Coronary artery (tissue), 2 donors: ENCODE measurements around the gene PCNX2.

ENCODE experiments used
- DNase-seq: peaks from one replicate; pipeline ENCODE4 v3.0.0-alpha.2; 2017; ENCODE audit warnings: low spot score
- H3K27ac ChIP-seq, 2 donors: fragments of 200-600 bp; sonication (generic); one replicate each; pipeline ENCODE4 v1.5.1; 2016 to 2019
- H3K4me3 ChIP-seq: fragments of 200-600 bp; sonication (generic); 2 replicates; pipeline ENCODE4 v1.5.1; 2016; ENCODE audit warnings: mild to moderate bottlenecking, moderate library complexity
- TF ChIP-seq, protein P1 (sequence below): fragments of 200-600 bp; sonication (generic); IDR thresholded peaks from one replicate; pipeline ENCODE4 v1.5.1; 2019; ENCODE audit warnings: antibody characterized with exemption

Gene PCNX2

DNA sequence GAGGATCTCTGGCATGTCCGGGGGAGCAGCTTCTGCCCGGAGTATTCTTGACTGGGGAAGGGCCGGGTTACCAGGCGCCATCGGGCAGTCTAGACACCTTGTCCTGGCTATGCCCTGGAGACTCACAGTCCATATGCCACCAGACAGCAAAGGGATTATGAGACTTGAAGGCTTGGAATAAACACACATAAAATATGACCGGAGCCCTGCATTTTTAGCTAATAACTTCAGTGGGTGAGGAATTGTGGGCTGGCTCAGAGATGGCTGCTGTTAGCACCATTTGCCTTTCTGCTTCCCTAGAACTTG, 329.7 kb downstream of the PCNX2 start:
- TF ChIP-seq, protein P1, sequence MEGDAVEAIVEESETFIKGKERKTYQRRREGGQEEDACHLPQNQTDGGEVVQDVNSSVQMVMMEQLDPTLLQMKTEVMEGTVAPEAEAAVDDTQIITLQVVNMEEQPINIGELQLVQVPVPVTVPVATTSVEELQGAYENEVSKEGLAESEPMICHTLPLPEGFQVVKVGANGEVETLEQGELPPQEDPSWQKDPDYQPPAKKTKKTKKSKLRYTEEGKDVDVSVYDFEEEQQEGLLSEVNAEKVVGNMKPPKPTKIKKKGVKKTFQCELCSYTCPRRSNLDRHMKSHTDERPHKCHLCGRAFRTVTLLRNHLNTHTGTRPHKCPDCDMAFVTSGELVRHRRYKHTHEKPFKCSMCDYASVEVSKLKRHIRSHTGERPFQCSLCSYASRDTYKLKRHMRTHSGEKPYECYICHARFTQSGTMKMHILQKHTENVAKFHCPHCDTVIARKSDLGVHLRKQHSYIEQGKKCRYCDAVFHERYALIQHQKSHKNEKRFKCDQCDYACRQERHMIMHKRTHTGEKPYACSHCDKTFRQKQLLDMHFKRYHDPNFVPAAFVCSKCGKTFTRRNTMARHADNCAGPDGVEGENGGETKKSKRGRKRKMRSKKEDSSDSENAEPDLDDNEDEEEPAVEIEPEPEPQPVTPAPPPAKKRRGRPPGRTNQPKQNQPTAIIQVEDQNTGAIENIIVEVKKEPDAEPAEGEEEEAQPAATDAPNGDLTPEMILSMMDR: no peak
- Histone ChIP-seq H3K27ac (no peak overlapping the region), H3K4me3 (no peak overlapping the region)
- DNase-seq: no peak

DNA sequence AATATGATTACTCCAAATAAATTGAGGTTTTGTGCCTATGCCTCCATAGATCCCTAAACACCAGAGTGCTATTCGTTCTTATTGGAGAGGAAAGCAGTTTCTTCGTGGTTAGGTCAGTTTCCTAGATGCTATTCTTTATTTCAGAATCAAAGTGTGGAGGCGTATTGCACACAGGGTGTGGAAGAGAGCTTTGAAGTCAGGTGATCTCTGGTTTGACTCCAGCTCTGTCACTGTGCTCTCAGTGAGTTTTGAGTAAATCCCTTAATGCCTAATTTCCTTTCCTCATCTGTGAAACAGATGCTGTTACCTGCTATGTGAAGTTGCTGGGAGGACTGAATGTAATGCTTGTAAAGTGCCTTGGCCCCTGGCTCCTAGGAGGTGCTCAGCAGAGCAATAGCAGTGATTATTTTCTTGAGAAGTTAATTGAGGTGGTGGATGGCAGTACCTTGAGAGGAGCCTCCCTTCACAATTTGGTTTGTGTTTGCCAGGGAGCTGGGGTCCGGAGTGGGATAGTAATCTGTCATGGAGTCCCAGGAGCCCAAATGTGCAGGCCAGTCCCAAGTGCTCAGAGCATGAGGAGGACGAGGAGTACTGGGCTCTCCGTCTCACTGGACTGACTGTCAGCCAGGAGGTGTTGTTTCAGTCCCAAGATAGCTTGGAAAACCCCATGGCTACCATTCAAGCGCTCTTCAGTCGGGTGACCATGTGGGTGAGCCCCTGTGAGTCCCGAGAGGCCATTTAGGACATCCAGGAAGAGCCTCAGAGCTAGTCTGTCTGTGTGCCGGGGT, 330.2 kb downstream of the PCNX2 start:
- TF ChIP-seq, protein P1: no peak
- DNase-seq: no peak
- no peak overlapping the region for H3K4me3 ChIP-seq
- no peak overlapping the region for H3K27ac ChIP-seq

DNA sequence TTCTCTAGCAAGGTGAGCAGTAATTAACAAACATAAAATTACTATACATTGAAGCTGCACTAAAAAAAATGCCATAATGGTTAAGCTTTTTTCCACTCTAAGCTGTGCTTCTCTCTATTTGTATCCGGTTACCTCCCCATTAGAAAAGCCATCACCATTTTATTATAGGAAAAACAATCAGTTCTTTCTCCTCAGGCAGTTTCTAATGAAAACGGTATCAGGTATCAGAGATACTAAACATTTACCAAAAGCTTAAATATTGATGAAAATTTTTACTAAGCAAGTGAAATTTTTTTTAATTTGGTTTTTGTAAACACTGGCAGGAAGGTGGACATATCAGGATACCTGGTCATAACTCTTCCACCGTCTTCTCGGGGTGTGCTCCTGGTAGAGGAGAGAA, 330.9 kb downstream of the PCNX2 start:
- no peak overlapping the region for H3K4me3 ChIP-seq
- TF ChIP-seq, protein P1: no peak
- H3K27ac ChIP-seq: no peak overlapping the region
- DNase-seq: no peak

DNA sequence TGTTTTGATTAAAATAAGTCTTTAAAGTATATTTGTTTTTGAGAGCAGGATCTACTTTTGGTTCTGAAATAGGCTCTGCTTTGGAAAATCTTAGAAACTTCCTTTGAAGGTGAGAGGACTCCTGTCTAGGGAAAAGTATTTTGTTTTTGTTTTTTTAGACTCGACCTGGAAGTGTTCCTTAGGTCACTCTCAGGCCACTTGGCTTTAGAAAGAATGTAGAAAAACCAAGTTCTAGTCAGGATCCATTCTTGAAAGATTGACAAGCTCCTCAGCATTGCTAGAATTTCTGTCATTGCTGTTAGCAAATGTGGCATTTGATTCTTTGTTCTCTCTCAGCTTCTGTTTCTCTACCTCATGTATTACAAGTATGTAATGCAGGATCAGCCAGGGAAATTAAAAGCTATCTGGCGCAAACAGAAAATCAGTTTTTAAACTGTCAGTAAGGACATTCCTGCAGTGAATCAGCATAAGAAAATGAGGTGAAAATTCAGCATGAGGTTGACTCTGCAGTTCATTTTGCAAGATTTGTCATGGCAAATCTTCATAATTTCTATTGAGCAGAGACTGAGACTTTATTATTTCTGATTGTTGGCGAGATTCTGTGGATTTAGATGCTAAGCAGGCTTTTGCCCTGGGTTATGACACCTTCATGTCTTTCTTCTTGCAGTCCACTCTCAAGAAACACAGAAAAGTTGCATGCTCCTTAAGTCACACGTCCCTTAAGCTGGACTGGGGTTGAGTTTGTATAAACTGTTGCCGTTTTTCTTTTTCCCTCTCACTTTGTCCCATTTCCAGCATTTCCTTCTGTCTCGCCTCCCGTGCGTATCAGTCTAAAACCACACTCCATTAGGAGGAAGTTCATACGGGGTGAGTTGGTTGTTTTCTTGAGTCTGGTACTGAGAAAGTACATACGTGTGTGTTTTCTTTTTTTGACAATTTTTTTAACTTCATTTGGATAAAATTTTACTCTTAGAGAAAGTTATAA, 332.5 kb downstream of the PCNX2 start:
- H3K4me3 ChIP-seq: peak overlapping the region; percentile 23
- no peak for DNase-seq
- TF ChIP-seq, protein P1: no peak
- H3K27ac ChIP-seq: peak overlapping the region in 1 of 2 donors; percentile 9

DNA sequence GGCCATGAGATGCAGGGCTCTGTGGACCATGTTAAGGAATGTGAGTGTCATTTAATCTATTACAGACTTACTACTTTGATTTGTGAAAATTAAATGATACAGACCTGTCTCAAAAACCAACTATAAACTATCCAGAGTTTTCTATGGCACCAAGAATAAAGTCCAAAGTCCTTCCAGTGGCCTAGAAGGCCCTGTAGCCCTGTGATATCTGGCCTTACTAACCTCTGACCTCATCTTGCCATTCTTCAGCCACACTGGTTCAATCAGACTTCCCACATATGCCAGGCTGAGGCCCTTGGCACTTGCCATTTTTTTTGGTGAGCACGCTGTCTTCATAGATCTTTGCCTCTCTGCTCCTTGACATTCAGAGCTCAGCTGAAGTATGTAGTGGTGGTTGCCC, 337.5 kb downstream of the PCNX2 start:
- no peak for DNase-seq
- no peak overlapping the region for H3K4me3 ChIP-seq
- H3K27ac ChIP-seq: no peak overlapping the region
- TF ChIP-seq, protein P1: no peak

DNA sequence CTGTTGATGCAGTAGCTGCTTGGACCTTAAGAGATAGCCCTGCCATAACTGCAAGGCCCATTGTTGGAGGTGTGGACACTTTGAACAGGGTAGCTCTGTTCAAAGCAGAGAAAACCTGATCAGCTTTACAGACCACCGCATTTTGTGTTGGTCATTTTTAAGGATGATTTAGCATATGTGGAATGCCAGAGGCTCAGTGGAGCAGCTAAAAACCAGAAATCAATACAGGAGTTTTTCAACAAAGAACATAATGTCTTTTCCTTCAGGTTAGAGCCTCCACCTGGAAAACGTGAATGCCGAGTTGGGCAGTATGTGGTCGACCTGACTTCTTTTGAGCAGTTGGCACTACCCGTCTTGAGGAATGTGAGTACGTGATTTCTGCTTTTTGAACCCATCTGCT, 339.4 kb downstream of the PCNX2 start:
- no peak for DNase-seq
- Histone ChIP-seq H3K27ac (no peak overlapping the region), H3K4me3 (no peak overlapping the region)
- TF ChIP-seq, protein P1: no peak
